ENCODE data around the gene LRRC36. TPM values are rescaled to one million over a fixed set of nuclear protein-coding genes. Genes with fewer than 3 reads are reported as not detected.

Gene LRRC36
- polyA plus RNA-seq, 3 donors, result 0.65 to 3.2 (median 1.8) TPM

- peaks cover 0 to 21% (median 3%) of the 10 kb centered on the region in 7 donors for H3K9me3 Mint-ChIP-seq
- H3K27ac ChIP-seq (ENCODE audit: low read depth in 1 of 2, low read length in 2 of 2), result no peak within 1 kb of the TSS
- peak within 1 kb of the TSS; percentile 94 for H3K4me2 ChIP-seq (replicated peaks; ENCODE audit: extremely low read depth, low read length, poor library complexity, severe bottlenecking)
- H3K36me3 Mint-ChIP-seq, result peaks cover 18 to 31% of the 10 kb centered on the region in 2 donors
- H3K27ac Mint-ChIP-seq, result no peak within 1 kb of the TSS
- DNase-seq, result peak; percentile 17 to 42 (median 39)
- H3K4me1 ChIP-seq (ENCODE audit: control insufficient read depth in 1 of 2, insufficient read depth in 2 of 2, low read length in 2 of 2), result peaks cover 25 to 34% of the 10 kb centered on the region in 2 donors
- H3K79me2 ChIP-seq (ENCODE audit: insufficient read depth, low read length), result no peaks in the 10 kb centered on the region
- peak within 1 kb of the TSS; percentile 13 for H2AFZ ChIP-seq (ENCODE audit: insufficient read depth, low read depth, low read length, poor library complexity, severe bottlenecking)
- peak within 1 kb of the TSS; percentile 72 to 90 for H3K4me3 Mint-ChIP-seq
- H3K4me1 Mint-ChIP-seq, result peaks cover 28% of the 10 kb centered on the region
- H3K27me3 Mint-ChIP-seq (ENCODE audit: low read depth in 3 of 3), result peaks cover 47 to 63% (median 52%) of the 10 kb centered on the region in 3 donors
- peak within 1 kb of the TSS; percentile 40 for H3K9ac ChIP-seq (ENCODE audit: insufficient read depth, low read length, poor library complexity, severe bottlenecking)
- peaks cover 4 to 8% of the 10 kb centered on the region in 2 donors for H3K36me3 ChIP-seq (replicated peaks in 1 of 2; ENCODE audit: control insufficient read depth in 1 of 2, insufficient read depth in 2 of 2, low read length in 2 of 2)
- peak within 1 kb of the TSS; percentile 27 to 70 (median 33) for H3K4me3 ChIP-seq (replicated peaks in 1 of 3; ENCODE audit: low read depth in 2 of 3, low read length in 3 of 3)
- WGBS (ENCODE audit: insufficient coverage), result under 1% methylated on average over 64 of the region's 87 CpGs
- intact Hi-C loops (cut with micrococcal nuclease), result no loop called here
- H3K9me3 ChIP-seq (replicated peaks in 1 of 2; ENCODE audit: control insufficient read depth in 1 of 2, insufficient read depth in 1 of 2, low read length in 2 of 2), result peaks cover 0 to 9% of the 10 kb centered on the region in 2 donors
- H3K27me3 ChIP-seq (ENCODE audit: control insufficient read depth in 2 of 2, insufficient read depth in 2 of 2, low read length in 2 of 2), result peaks cover 22 to 49% of the 10 kb centered on the region in 2 donors
- no peak for TF ChIP-seq CTCF (IDR thresholded peaks at IDR 0.05)
- peaks cover 74% of the 10 kb centered on the region for H4K20me1 ChIP-seq (ENCODE audit: insufficient read depth, low read length)
Measured at GRCh38 chr16:67430977-67431774, 104.6 kb downstream of the LRRC36 start, which contains the start of gene HSD11B2. HSD11B2 (plus strand) TSS chr16:67431121; CDS start chr16:67431249, 128 bp downstream.

GRCh38 chr16:67431775-67432505, 105.3 kb downstream of the LRRC36 start:
- H3K27me3 Mint-ChIP-seq (ENCODE audit: low read depth in 3 of 3), result peaks cover 46 to 59% (median 46%) of the 10 kb centered on the region in 3 donors
- Histone ChIP-seq H3K36me3 (replicated peaks in 1 of 2; ENCODE audit: control insufficient read depth in 1 of 2, insufficient read depth in 2 of 2, low read length in 2 of 2) (peaks cover 10 to 14% of the 10 kb centered on the region in 2 donors), H3K27me3 (ENCODE audit: control insufficient read depth in 2 of 2, insufficient read depth in 2 of 2, low read length in 2 of 2) (peaks cover 22 to 49% of the 10 kb centered on the region in 2 donors), H4K20me1 (ENCODE audit: insufficient read depth, low read length) (peaks cover 81% of the 10 kb centered on the region), H3K9me3 (replicated peaks in 1 of 2; ENCODE audit: control insufficient read depth in 1 of 2, insufficient read depth in 1 of 2, low read length in 2 of 2) (peaks cover 0 to 9% of the 10 kb centered on the region in 2 donors), H3K4me3 (replicated peaks in 1 of 3; ENCODE audit: low read depth in 2 of 3, low read length in 3 of 3) (peak overlapping the region; percentile 27 to 70 (median 33)), H3K79me2 (ENCODE audit: insufficient read depth, low read length) (no peaks in the 10 kb centered on the region), H3K4me2 (replicated peaks; ENCODE audit: extremely low read depth, low read length, poor library complexity, severe bottlenecking) (peak overlapping the region; percentile 94), H2AFZ (ENCODE audit: insufficient read depth, low read depth, low read length, poor library complexity, severe bottlenecking) (no peak overlapping the region), H3K27ac (ENCODE audit: low read depth in 1 of 2, low read length in 2 of 2) (no peak overlapping the region), H3K4me1 (ENCODE audit: control insufficient read depth in 1 of 2, insufficient read depth in 2 of 2, low read length in 2 of 2) (peaks cover 25 to 34% of the 10 kb centered on the region in 2 donors), H3K9ac (ENCODE audit: insufficient read depth, low read length, poor library complexity, severe bottlenecking) (no peak overlapping the region)
- H3K4me1 Mint-ChIP-seq, result peaks cover 29% of the 10 kb centered on the region
- H3K36me3 Mint-ChIP-seq, result peaks cover 24 to 37% of the 10 kb centered on the region in 2 donors
- intact Hi-C loops (cut with micrococcal nuclease), result no loop called here
- peak overlapping the region; percentile 72 to 88 for H3K4me3 Mint-ChIP-seq
- peaks cover 0 to 20% (median 3%) of the 10 kb centered on the region in 7 donors for H3K9me3 Mint-ChIP-seq
- peak in 2 of 3 donors; percentile 16 to 24 for DNase-seq
- 63% methylated on average over 7 of the region's 13 CpGs for WGBS (ENCODE audit: insufficient coverage)
- TF ChIP-seq CTCF (IDR thresholded peaks at IDR 0.05), result no peak
- H3K27ac Mint-ChIP-seq, result no peak overlapping the region
